Esophagus muscularis mucosa (tissue), 3 donors: ENCODE measurements around the gene IKZF1.

ENCODE experiments used
- CTCF ChIP-seq, 3 experiments: fragments of 200-600 bp in 2 of 3; fragments of 450-650 bp in 1 of 3; sonication (generic) in 2 of 3; IDR thresholded peaks; one replicate each; pipeline ENCODE4 v1.5.1; 2017 to 2019; ENCODE audit warnings: antibody characterized with exemption in 3 of 3, mild to moderate bottlenecking in 2 of 3, moderate library complexity in 1 of 3
- POLR2AphosphoS5 ChIP-seq, 2 donors: sonication (generic); formaldehyde crosslinking; IDR thresholded peaks; one replicate each; pipeline ENCODE4 v1.6.1; 2017; ENCODE audit warnings: antibody characterized with exemption in 2 of 2

- TF ChIP-seq CTCF (IDR thresholded peaks at IDR 0.05): no peak
- no peak for TF ChIP-seq POLR2AphosphoS5 (IDR thresholded peaks at IDR 0.05)
Observed at GRCh38 chr7:50355817-50356178, 51.3 kb downstream of the IKZF1 start.
